ENCODE results near the gene STX7.

STX7 gene

GRCh38 chr6:132404330-132404729 lies 108.6 kb downstream of the STX7 start:
- POLR2A ChIA-PET: no interaction called here
- no peaks in the 10 kb centered on the region for H3K9me3 ChIP-seq (ENCODE audit: control insufficient read depth, insufficient read depth, low read depth, low read length)
- H3K4me1 ChIP-seq (ENCODE audit: control insufficient read depth, insufficient read depth, low read length): peaks cover 25% of the 10 kb centered on the region
- no peak overlapping the region for H3K27ac ChIP-seq (ENCODE audit: extremely low read depth, low read depth, low read length)
- TF ChIP-seq ZNF518A (tag by site-specific recombination; conservative IDR thresholded peaks at IDR 0.05; ENCODE audit: low read depth) (no peak), FEZF1 (tag by site-specific recombination; IDR thresholded peaks at IDR 0.05) (no peak), OVOL3 (tag by site-specific recombination; IDR thresholded peaks at IDR 0.05) (no peak), EGR2 (tag by site-specific recombination; IDR thresholded peaks at IDR 0.05; ENCODE audit: low read depth) (no peak), ZNF48 (tag by site-specific recombination; IDR thresholded peaks at IDR 0.05) (no peak)
- CTCF ChIA-PET: interaction anchor here (0.6 to 1.0 kb wide), 3 partner anchors 77 to 394 kb away, joined by 3 to 4 read pairs (median 4); partner anchors contain the start of gene SLC18B1
- no peak overlapping the region for H3K4me3 ChIP-seq (ENCODE audit: low read depth, low read length)
- H3K36me3 ChIP-seq (ENCODE audit: control insufficient read depth in 2 of 2, insufficient read depth in 1 of 2, low read length in 2 of 2): no peaks in the 10 kb centered on the region

- peaks cover 31% of the 10 kb centered on the region for H3K4me1 ChIP-seq (ENCODE audit: control insufficient read depth, insufficient read depth, low read length)
- H3K4me3 ChIP-seq (ENCODE audit: low read depth, low read length): peak overlapping the region; percentile 96
- peak overlapping the region; percentile 83; the same call in 1 of the 2 replicates for H3K27ac ChIP-seq (ENCODE audit: extremely low read depth, low read depth, low read length)
- ChIA-PET POLR2A (no interaction called here), CTCF (interaction anchor here (1.4 kb wide), 1 partner anchor 122 kb away, joined by 5 read pairs; no protein-coding TSS in a partner anchor)
- H3K36me3 ChIP-seq (ENCODE audit: control insufficient read depth in 2 of 2, insufficient read depth in 1 of 2, low read length in 2 of 2): no peaks in the 10 kb centered on the region
- no peaks in the 10 kb centered on the region for H3K9me3 ChIP-seq (ENCODE audit: control insufficient read depth, insufficient read depth, low read depth, low read length)
- TF ChIP-seq ZNF366 (tag by site-specific recombination; conservative IDR thresholded peaks at IDR 0.05) (peak; percentile 76), GLI2 (tag by site-specific recombination; IDR thresholded peaks at IDR 0.05; ENCODE audit: borderline replicate concordance, low read depth) (no peak), ZNF184 (tag by site-specific recombination; IDR thresholded peaks at IDR 0.05) (no peak), SP2 (tag by site-specific recombination; IDR thresholded peaks at IDR 0.05) (peak; percentile 8; the same call in 1 of the 2 replicates), ZNF747 (tag by site-specific recombination; IDR thresholded peaks at IDR 0.05) (no peak), ZNF561 (tag by site-specific recombination; IDR thresholded peaks at IDR 0.05; ENCODE audit: borderline replicate concordance) (no peak), HOXA7 (CRISPR knock-in tag; IDR thresholded peaks at IDR 0.05; ENCODE audit: borderline replicate concordance) (no peak), ZNF341 (tag by site-specific recombination; IDR thresholded peaks at IDR 0.05; ENCODE audit: low read depth) (peak; percentile 57; the same call in 1 of the 2 replicates), ZNF692 (tag by site-specific recombination; IDR thresholded peaks at IDR 0.05) (no peak), ZNF571 (tag by site-specific recombination; IDR thresholded peaks at IDR 0.05) (no peak), ZNF23 (tag by site-specific recombination; IDR thresholded peaks at IDR 0.05; ENCODE audit: borderline replicate concordance) (no peak), ZNF792 (tag by site-specific recombination; IDR thresholded peaks at IDR 0.05) (no peak), EGR2 (tag by site-specific recombination; IDR thresholded peaks at IDR 0.05; ENCODE audit: low read depth) (peak; percentile 74), TRIM28 (IDR thresholded peaks at IDR 0.05; ENCODE audit: borderline replicate concordance, low read length) (no peak), ATF2 (tag by site-specific recombination; IDR thresholded peaks at IDR 0.05; ENCODE audit: low read depth) (no peak), ZNF560 (tag by site-specific recombination; IDR thresholded peaks at IDR 0.05; ENCODE audit: borderline replicate concordance) (no peak), TSHZ1 (tag by site-specific recombination; IDR thresholded peaks at IDR 0.05; ENCODE audit: borderline replicate concordance) (no peak), ZNF677 (tag by site-specific recombination; IDR thresholded peaks at IDR 0.05) (no peak), ZFHX2 (tag by site-specific recombination; conservative IDR thresholded peaks at IDR 0.05) (peak; percentile 81)
Measured at GRCh38 chr6:132401618-132402285, 111.2 kb downstream of the STX7 start.
